Activated B cell treated with CpG ODN at 0.5 μM for 24 hours (primary cell): ENCODE results near the gene PGK1. TPM values are rescaled to one million over a fixed set of nuclear protein-coding genes. Genes with fewer than 3 reads are reported as not detected.
"Not testable (repeated sequence)": the region's sequence is repeated elsewhere in the genome, so short reads cannot be mapped to it uniquely, and the experiment has no call there.

ENCODE experiments used
- ATAC-seq: fragments of 200-7000 bp; cut with Tn5 transposase; one replicate; pipeline ENCODE4 v1.10.0; 2021; ENCODE audit warnings: low read depth, mild to moderate bottlenecking, moderate library complexity
- CTCF ChIA-PET: fragments of 350-600 bp; sonication (Branson Sonifier 250); formaldehyde crosslinking; loops from one replicate; lab custom pipeline; 2021; ENCODE audit warnings: antibody characterized with exemption; lab: Charles Lee
- POLR2A ChIA-PET: fragments of 350-600 bp; sonication (Branson Sonifier 250); formaldehyde crosslinking; loops from one replicate; lab custom pipeline; 2021; ENCODE audit warnings: antibody characterized with exemption; lab: Charles Lee
- DNase-seq: peaks from one replicate; pipeline ENCODE4 v3.0.0; 2022
- H3K27ac Mint-ChIP-seq: one replicate; pipeline ENCODE4 v1.8.0; 2020; ENCODE audit warnings: mixed read lengths
- H3K27me3 Mint-ChIP-seq: one replicate; pipeline ENCODE4 v1.8.0; 2021; ENCODE audit warnings: mixed read lengths
- H3K36me3 Mint-ChIP-seq: one replicate; pipeline ENCODE4 v1.8.0; 2021; ENCODE audit warnings: low read depth, mixed read lengths
- H3K4me1 Mint-ChIP-seq: one replicate; pipeline ENCODE4 v1.8.0; 2021; ENCODE audit warnings: mixed read lengths
- H3K4me3 Mint-ChIP-seq: one replicate; pipeline ENCODE4 v1.8.0; 2020; ENCODE audit warnings: mild to moderate bottlenecking, mixed read lengths
- H3K9me3 Mint-ChIP-seq: one replicate; pipeline ENCODE4 v1.8.0; 2020; ENCODE audit warnings: mixed read lengths
- intact Hi-C: fragments of 100-400 bp; cut with micrococcal nuclease; formaldehyde crosslinking; loops from one replicate; pipeline ENCODE4 v1.15.1; 2024
- total RNA-seq: library from RNA; stranded (reverse); gene quantifications from 2 replicates; pipeline ENCODE4 v1.2.3, GENCODE V29; 2022
- TF ChIP-seq, protein P1 (sequence below): fragments of 200-600 bp; IDR thresholded peaks from one replicate; pipeline ENCODE4 v1.8.0; 2022; ENCODE audit warnings: antibody characterized with exemption, mild to moderate bottlenecking

PGK1 gene
- total RNA-seq, 1 donor from 2014 or later = 293 TPM

DNA sequence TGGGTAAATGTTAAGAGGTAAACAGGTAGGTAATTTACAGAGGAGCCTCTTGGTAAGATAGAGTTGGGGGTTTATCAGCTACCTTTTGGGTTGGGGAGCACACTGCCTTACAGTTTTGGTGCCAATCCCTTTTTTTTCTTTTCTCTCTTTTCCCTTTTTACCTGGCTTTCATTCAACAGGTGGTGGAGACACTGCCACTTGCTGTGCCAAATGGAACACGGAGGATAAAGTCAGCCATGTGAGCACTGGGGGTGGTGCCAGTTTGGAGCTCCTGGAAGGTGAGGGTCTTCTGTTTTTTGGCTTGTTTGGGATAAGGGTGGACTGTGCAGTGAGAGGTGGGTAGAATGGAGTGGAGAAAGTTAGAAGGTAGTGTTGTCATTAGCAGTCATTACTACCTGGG is 21.1 kb downstream of the PGK1 start:
- POLR2A ChIA-PET = no interaction called here
- intact Hi-C loops = no loop called here
- DNase-seq (no peak), ATAC-seq (no peak)
- peaks cover 75% of the 10 kb centered on the region for H3K36me3 Mint-ChIP-seq
- H3K4me3 Mint-ChIP-seq = no peak overlapping the region
- H3K4me1 Mint-ChIP-seq = peaks cover 3% of the 10 kb centered on the region
- TF ChIP-seq, protein P1, sequence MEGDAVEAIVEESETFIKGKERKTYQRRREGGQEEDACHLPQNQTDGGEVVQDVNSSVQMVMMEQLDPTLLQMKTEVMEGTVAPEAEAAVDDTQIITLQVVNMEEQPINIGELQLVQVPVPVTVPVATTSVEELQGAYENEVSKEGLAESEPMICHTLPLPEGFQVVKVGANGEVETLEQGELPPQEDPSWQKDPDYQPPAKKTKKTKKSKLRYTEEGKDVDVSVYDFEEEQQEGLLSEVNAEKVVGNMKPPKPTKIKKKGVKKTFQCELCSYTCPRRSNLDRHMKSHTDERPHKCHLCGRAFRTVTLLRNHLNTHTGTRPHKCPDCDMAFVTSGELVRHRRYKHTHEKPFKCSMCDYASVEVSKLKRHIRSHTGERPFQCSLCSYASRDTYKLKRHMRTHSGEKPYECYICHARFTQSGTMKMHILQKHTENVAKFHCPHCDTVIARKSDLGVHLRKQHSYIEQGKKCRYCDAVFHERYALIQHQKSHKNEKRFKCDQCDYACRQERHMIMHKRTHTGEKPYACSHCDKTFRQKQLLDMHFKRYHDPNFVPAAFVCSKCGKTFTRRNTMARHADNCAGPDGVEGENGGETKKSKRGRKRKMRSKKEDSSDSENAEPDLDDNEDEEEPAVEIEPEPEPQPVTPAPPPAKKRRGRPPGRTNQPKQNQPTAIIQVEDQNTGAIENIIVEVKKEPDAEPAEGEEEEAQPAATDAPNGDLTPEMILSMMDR = no peak
- CTCF ChIA-PET = no interaction called here
- H3K9me3 Mint-ChIP-seq = no peaks in the 10 kb centered on the region
- H3K27me3 Mint-ChIP-seq = no peaks in the 10 kb centered on the region
- peak overlapping the region; percentile 46 for H3K27ac Mint-ChIP-seq

- H3K27me3 Mint-ChIP-seq, H3K27ac Mint-ChIP-seq, ATAC-seq, CTCF ChIA-PET, H3K4me1 Mint-ChIP-seq, H3K4me3 Mint-ChIP-seq, intact Hi-C loops, DNase-seq, H3K9me3 Mint-ChIP-seq: not testable (repeated sequence)
- peaks cover 80% of the 10 kb centered on the region for H3K36me3 Mint-ChIP-seq
- POLR2A ChIA-PET = interaction anchor here (0.7 kb wide), 1 partner anchor 54 kb away, joined by 3 read pairs; no protein-coding TSS in a partner anchor
Measured at GRCh38 chrX:78125781-78126180, 21.7 kb downstream of the PGK1 start.

DNA sequence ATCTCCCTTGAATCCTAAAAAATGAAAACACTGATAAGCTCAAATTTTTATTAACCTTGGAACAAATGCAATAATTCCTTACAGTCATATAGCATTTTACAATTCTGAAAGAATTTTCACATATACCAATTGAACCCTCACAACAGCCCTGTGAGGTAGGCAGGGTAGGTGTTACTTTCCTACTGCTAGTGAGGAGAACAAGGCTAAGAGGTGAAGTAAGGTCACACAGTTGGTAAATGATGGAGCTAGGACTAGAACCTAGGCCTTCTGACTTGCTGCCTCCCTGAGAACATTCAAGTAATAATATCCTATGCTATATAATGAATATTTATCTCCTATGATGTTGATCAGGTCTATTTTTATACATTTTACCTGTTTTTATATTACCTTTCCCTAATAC is 25.7 kb downstream of the PGK1 start:
- no peak overlapping the region for H3K4me3 Mint-ChIP-seq
- CTCF ChIA-PET = no interaction called here
- POLR2A ChIA-PET = no interaction called here

DNA sequence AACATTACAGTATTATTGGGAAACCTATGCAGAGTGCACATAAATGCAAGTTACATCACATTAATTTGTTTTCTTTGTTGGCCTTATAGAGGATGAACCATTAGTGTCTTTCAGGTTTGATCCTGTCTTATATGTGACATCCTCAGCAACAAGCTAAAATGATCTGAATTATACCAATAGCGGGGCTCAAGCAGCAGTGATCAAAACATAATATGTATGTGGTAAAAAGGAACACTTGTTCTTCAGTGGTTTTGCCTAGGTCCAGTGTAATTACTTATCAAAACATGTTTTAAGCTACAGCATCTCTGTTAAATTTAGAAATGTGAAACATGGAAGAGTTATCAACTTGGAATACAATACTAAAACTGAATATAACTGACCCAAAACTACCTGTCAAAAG is 26.3 kb downstream of the PGK1 start:
- TF ChIP-seq, protein P1 = no peak
- Mint-ChIP-seq H3K4me1 (no peaks in the 10 kb centered on the region), H3K4me3 (no peak overlapping the region), H3K27me3 (no peaks in the 10 kb centered on the region), H3K27ac (no peak overlapping the region), H3K9me3 (no peaks in the 10 kb centered on the region), H3K36me3 (peaks cover 49% of the 10 kb centered on the region)
- ChIA-PET CTCF (no interaction called here), POLR2A (interaction anchor here (1.2 kb wide), 1 partner anchor 9 kb away, joined by 4 read pairs; the partner anchor contains the start of gene TAF9B)
- intact Hi-C loops = loop anchor here (10.0 kb wide), 3 partner anchors 194 to 1284 kb away; partner anchors contain the start of gene CYSLTR1
- DNase-seq (no peak), ATAC-seq (no peak)

More for the DNA sequence above, 25.7 kb downstream of the PGK1 start:
- ATAC-seq (no peak), DNase-seq (no peak)
- TF ChIP-seq, protein P1 = no peak
- Mint-ChIP-seq H3K27ac (no peak overlapping the region), H3K36me3 (peaks cover 56% of the 10 kb centered on the region), H3K27me3 (no peaks in the 10 kb centered on the region), H3K9me3 (no peaks in the 10 kb centered on the region), H3K4me1 (no peaks in the 10 kb centered on the region)
- intact Hi-C loops = loop anchor here (10.0 kb wide), 3 partner anchors 195 to 1285 kb away; partner anchors contain the start of gene CYSLTR1

- POLR2A ChIA-PET = interaction anchor here (1.2 kb wide), 1 partner anchor 8 kb away, joined by 4 read pairs; the partner anchor contains the start of gene TAF9B
- DNase-seq = no peak
- H3K4me3 Mint-ChIP-seq = no peak overlapping the region
- no peak overlapping the region for H3K27ac Mint-ChIP-seq
- CTCF ChIA-PET = no interaction called here
- TF ChIP-seq, protein P1 = no peak
- H3K36me3 Mint-ChIP-seq = peaks cover 42% of the 10 kb centered on the region
- no peaks in the 10 kb centered on the region for H3K4me1 Mint-ChIP-seq
- intact Hi-C loops = loop anchor here (10.0 kb wide), 3 partner anchors 194 to 1284 kb away; partner anchors contain the start of gene CYSLTR1
- no peaks in the 10 kb centered on the region for H3K9me3 Mint-ChIP-seq
- no peaks in the 10 kb centered on the region for H3K27me3 Mint-ChIP-seq
- no peak for ATAC-seq
Measured at GRCh38 chrX:78131117-78131516, 27.1 kb downstream of the PGK1 start.
